NCI-H2171 (cell line): Measurements from ENCODE around the gene NMNAT1.
"Not testable (repeated sequence)": the region's sequence is repeated elsewhere in the genome, so short reads cannot be mapped to it uniquely, and the experiment has no call there.

Experiments used
- DNase-seq: peaks from one replicate; lab custom pipeline; 2025; lab: John Stamatoyannopoulos, UW

Gene NMNAT1

GRCh38 chr1:9942939-9943788 lies at the start of gene NMNAT1, which contains the start of gene LZIC:
NMNAT1 (plus strand) TSS chr1:9943475; CDS start chr1:9972074, 28,599 bp downstream.
LZIC (minus strand) TSS chr1:9943391; CDS start chr1:9936619, 6,772 bp downstream.
- peak; percentile 91 for DNase-seq

- DNase-seq = no peak
Measured at GRCh38 chr1:9894115-9894514, 49.2 kb upstream of the NMNAT1 start.

- no peak for DNase-seq
Measured at GRCh38 chr1:9900142-9901043, 42.9 kb upstream of the NMNAT1 start.

GRCh38 chr1:9901148-9902059 lies 41.9 kb upstream of the NMNAT1 start:
- DNase-seq = no peak

- DNase-seq = no peak
Measured at GRCh38 chr1:9902060-9902452, 41.2 kb upstream of the NMNAT1 start.

GRCh38 chr1:9903801-9904527 lies 39.3 kb upstream of the NMNAT1 start:
- no peak for DNase-seq

GRCh38 chr1:9904596-9904995 lies 38.7 kb upstream of the NMNAT1 start:
- no peak for DNase-seq

- no peak for DNase-seq
Measured at GRCh38 chr1:9905010-9905409, 38.3 kb upstream of the NMNAT1 start.

- DNase-seq = no peak
Measured at GRCh38 chr1:9906466-9906865, 36.8 kb upstream of the NMNAT1 start.

- no peak for DNase-seq
Measured at GRCh38 chr1:9907441-9907840, 35.8 kb upstream of the NMNAT1 start.

GRCh38 chr1:9908871-9909233 lies 34.4 kb upstream of the NMNAT1 start:
- DNase-seq = no peak

- DNase-seq = no peak
Measured at GRCh38 chr1:9909234-9910046, 33.8 kb upstream of the NMNAT1 start.

- no peak for DNase-seq
Measured at GRCh38 chr1:9910076-9910422, 33.2 kb upstream of the NMNAT1 start, which contains the start of gene CTNNBIP1. CTNNBIP1 (minus strand) TSS chr1:9910269; CDS start chr1:9872064, 38,205 bp downstream.

GRCh38 chr1:9910423-9911178 lies 32.7 kb upstream of the NMNAT1 start:
- peak; percentile 98 for DNase-seq

GRCh38 chr1:9912264-9912936 lies 30.9 kb upstream of the NMNAT1 start:
- DNase-seq = no peak

GRCh38 chr1:9914610-9914937 lies 28.7 kb upstream of the NMNAT1 start:
- no peak for DNase-seq

- DNase-seq = no peak
Measured at GRCh38 chr1:9916452-9916851, 26.8 kb upstream of the NMNAT1 start.

GRCh38 chr1:9917495-9917894 lies 25.8 kb upstream of the NMNAT1 start:
- not testable (repeated sequence) for DNase-seq

GRCh38 chr1:9917901-9918300 lies 25.4 kb upstream of the NMNAT1 start:
- DNase-seq = no peak
